Activated naive CD8-positive, alpha-beta T cell treated with anti-CD3 and anti-CD28 coated beads, Interleukin-2, amount 10 ng/mL, durations not matched to agents 7 days and 5 days (primary cell): ENCODE data around the gene SLC16A10. TPM values are rescaled to one million over a fixed set of nuclear protein-coding genes. Genes with fewer than 3 reads are reported as not detected.
A peak's percentile ranks its signal among the peaks of the same experiment; 100 is the strongest.
"Not testable (repeated sequence)": the region's sequence is repeated elsewhere in the genome, so short reads cannot be mapped to it uniquely, and the experiment has no call there.

Source experiments
- ATAC-seq: fragments of 150-1000 bp; cut with Tn5 transposase; one replicate; pipeline ENCODE4 v1.10.0; 2021; ENCODE audit warnings: low read depth, moderate library complexity
- POLR2A ChIA-PET: fragments of 350-600 bp; sonication (Branson Sonifier 250); formaldehyde crosslinking; loops from one replicate; lab custom pipeline; 2021; ENCODE audit warnings: antibody characterized with exemption; lab: Charles Lee
- DNase-seq: peaks from one replicate; pipeline ENCODE4 v3.0.0; 2021
- H3K27ac Mint-ChIP-seq: one replicate; pipeline ENCODE4 v1.8.0; 2022; ENCODE audit warnings: mild to moderate bottlenecking, mixed read lengths
- H3K27me3 Mint-ChIP-seq: one replicate; pipeline ENCODE4 v1.8.0; 2022; ENCODE audit warnings: mild to moderate bottlenecking, moderate library complexity, mixed read lengths
- H3K36me3 Mint-ChIP-seq: one replicate; pipeline ENCODE4 v1.8.0; 2021; ENCODE audit warnings: mild to moderate bottlenecking, mixed read lengths
- H3K4me1 Mint-ChIP-seq: one replicate; pipeline ENCODE4 v1.8.0; 2021; ENCODE audit warnings: mixed read lengths
- H3K4me3 Mint-ChIP-seq: one replicate; pipeline ENCODE4 v1.8.0; 2022; ENCODE audit warnings: mild to moderate bottlenecking, moderate library complexity, mixed read lengths
- H3K9me3 Mint-ChIP-seq: one replicate; pipeline ENCODE4 v1.8.0; 2021; ENCODE audit warnings: mixed read lengths
- total RNA-seq, 2 experiments: library from RNA; stranded (reverse); gene quantifications; one replicate each; pipeline ENCODE4 v1.2.3, GENCODE V29; 2021

Gene SLC16A10
- total RNA-seq, 2 experiments from 2014 or later = 6.8 to 7.1 TPM

DNA sequence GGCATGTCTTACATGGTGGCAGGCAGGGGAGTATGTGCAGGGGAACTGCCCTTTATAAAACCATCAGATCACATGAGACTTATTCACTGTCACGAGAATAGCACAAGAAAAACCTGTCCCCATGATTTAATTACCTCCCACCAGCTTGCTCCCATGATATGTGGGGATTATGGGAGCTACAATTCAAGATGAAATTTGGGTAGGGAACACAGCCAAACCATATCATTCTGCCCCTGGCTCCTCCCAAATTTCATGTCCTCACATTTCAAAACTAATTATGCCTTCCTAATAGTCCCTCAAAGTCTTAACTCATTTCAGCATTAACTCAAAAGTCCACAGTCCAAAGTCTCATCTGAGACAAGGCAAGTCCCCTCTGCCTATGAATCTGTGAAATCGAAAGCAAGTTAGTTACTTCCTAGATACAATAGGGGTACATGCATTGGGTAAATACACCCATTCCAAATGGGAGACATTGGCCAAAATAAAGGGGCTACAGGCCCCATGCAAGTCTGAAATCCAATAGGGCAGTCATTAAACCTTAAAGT is 102.4 kb downstream of the SLC16A10 start:
- H3K27ac Mint-ChIP-seq, H3K4me3 Mint-ChIP-seq, H3K27me3 Mint-ChIP-seq, H3K9me3 Mint-ChIP-seq, POLR2A ChIA-PET, DNase-seq, ATAC-seq, H3K4me1 Mint-ChIP-seq: not testable (repeated sequence)
- H3K36me3 Mint-ChIP-seq = peaks cover 11% of the 10 kb centered on the region

DNA sequence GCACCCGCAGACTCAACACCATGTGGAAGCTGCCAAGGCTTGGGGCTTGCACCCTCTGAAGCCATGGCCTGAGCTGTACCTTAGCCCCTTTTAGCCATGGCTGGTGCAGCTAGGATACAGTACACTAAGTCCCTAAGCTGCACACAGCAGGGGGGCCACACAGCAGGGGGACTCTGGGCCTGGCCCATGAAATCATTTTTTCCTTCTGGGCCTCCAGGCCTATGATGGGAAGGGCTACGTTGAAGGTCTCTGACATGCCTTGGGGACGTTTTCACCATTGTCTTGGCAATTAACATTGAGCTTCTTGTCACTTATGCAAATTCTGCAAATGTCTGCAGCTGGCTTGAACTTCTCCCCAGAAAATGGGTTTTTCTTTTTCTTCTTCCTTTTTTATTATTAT is 103.3 kb downstream of the SLC16A10 start:
- ATAC-seq (no peak), DNase-seq (no peak)
- no peak overlapping the region for H3K27ac Mint-ChIP-seq
- POLR2A ChIA-PET = no interaction called here
- peaks cover 11% of the 10 kb centered on the region for H3K36me3 Mint-ChIP-seq
- no peak overlapping the region for H3K4me3 Mint-ChIP-seq
- no peaks in the 10 kb centered on the region for H3K27me3 Mint-ChIP-seq
- no peaks in the 10 kb centered on the region for H3K4me1 Mint-ChIP-seq
- peaks cover 8% of the 10 kb centered on the region for H3K9me3 Mint-ChIP-seq

- ATAC-seq, H3K27ac Mint-ChIP-seq, POLR2A ChIA-PET, H3K4me3 Mint-ChIP-seq, H3K9me3 Mint-ChIP-seq, H3K27me3 Mint-ChIP-seq, H3K4me1 Mint-ChIP-seq, H3K36me3 Mint-ChIP-seq, DNase-seq: not testable (repeated sequence)
Measured at GRCh38 chr6:111191136-111191535, 103.8 kb downstream of the SLC16A10 start.

DNA sequence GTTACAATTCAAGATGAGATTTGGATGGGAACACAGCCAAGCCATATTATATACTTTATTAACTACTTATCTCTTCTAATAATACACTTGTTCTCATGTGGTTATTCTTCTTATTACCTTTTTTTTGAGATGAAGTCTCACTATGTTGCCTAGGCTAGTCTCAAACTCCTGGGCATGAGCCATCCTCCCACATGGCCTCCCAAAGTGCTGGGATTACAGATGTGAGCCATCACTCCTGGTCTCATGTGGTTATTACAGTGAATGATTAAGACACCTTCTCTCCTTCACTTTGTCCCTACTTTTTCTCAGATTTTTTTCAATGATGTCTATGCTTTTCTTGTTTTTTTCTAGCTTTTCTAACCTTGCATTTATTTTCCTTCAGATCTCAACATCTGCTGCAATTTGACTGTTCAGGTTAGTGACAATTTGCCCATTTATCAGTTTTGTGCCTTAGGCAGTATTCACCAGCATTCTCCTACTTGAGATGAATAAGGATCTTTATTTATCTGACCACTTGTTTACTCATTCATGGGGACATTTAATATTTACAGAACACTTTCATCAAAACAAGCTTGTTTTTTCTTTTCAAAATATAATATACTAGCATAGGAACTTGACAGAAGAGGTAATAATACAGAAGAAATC is 105.7 kb downstream of the SLC16A10 start:
- no peak for ATAC-seq
- POLR2A ChIA-PET = no interaction called here
- H3K4me1 Mint-ChIP-seq = no peaks in the 10 kb centered on the region
- no peak overlapping the region for H3K4me3 Mint-ChIP-seq
- H3K27me3 Mint-ChIP-seq = no peaks in the 10 kb centered on the region
- H3K27ac Mint-ChIP-seq = no peak overlapping the region
- peaks cover 9% of the 10 kb centered on the region for H3K9me3 Mint-ChIP-seq
- DNase-seq = no peak
- H3K36me3 Mint-ChIP-seq = peaks cover 14% of the 10 kb centered on the region

- Mint-ChIP-seq H3K36me3 (peaks cover 12% of the 10 kb centered on the region), H3K27me3 (no peaks in the 10 kb centered on the region)
- POLR2A ChIA-PET = no interaction called here
Measured at GRCh38 chr6:111195656-111196055, 108.4 kb downstream of the SLC16A10 start.

DNA sequence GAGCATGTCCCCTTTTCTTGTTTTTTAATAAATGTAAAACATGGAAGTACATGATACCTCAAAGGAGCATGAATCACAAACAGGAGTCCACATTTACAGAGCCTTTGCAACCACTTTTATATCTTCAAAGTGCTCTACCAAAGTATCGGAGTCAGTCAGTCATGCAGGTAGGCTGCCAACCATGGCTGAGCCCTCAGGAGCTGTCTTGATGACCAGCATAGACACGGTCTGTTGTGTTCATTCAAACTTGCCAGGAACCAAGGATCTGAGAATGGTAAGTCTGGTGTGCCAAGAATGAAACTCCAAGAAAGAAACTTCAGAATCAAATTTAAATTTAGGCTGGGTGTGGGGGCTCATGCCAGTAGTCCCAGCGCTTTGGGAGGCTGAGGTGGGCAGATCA is 111.5 kb downstream of the SLC16A10 start:
- Mint-ChIP-seq H3K36me3 (peaks cover 8% of the 10 kb centered on the region), H3K4me1 (peaks cover 11% of the 10 kb centered on the region), H3K9me3 (peaks cover 1% of the 10 kb centered on the region), H3K4me3 (no peak overlapping the region), H3K27me3 (no peaks in the 10 kb centered on the region), H3K27ac (no peak overlapping the region)
- DNase-seq (no peak), ATAC-seq (no peak)
- POLR2A ChIA-PET = no interaction called here

More at GRCh38 chr6:111195656-111196055, 108.4 kb downstream of the SLC16A10 start:
- ATAC-seq (no peak), DNase-seq (no peak)
- no peak overlapping the region for H3K27ac Mint-ChIP-seq
- H3K4me3 Mint-ChIP-seq = no peak overlapping the region
- H3K4me1 Mint-ChIP-seq = peaks cover 1% of the 10 kb centered on the region
- peaks cover 4% of the 10 kb centered on the region for H3K9me3 Mint-ChIP-seq

DNA sequence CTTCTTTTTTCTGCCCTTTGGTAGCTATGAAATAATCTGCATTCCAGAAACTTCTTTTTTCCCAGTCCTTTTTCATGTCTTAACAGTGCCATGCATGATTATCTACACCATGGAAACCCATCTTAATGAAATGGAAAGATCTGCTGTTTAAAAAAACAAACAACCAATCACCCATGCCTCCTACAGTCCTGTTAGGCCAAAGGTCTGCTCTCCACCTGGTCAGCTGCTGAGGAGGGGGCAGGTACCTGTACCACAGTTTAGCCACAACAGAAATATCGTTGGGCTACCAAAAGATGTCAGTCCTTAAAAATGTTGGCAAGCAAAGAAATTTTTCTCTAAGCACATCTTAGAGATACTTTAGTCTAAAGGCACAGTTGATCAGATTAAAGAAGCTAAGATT is 112.6 kb downstream of the SLC16A10 start:
- DNase-seq = no peak
- Mint-ChIP-seq H3K4me1 (peaks cover 11% of the 10 kb centered on the region), H3K4me3 (no peak overlapping the region), H3K27ac (no peak overlapping the region), H3K36me3 (peaks cover 8% of the 10 kb centered on the region), H3K27me3 (no peaks in the 10 kb centered on the region), H3K9me3 (peaks cover 1% of the 10 kb centered on the region)
- no peak for ATAC-seq
- POLR2A ChIA-PET = interaction anchor here (0.7 kb wide), 1 partner anchor 95 kb away, joined by 3 read pairs; no protein-coding TSS in a partner anchor

GRCh38 chr6:111200350-111201243 is 113.3 kb downstream of the SLC16A10 start:
- ATAC-seq (no peak), DNase-seq (no peak)
- no peaks in the 10 kb centered on the region for H3K27me3 Mint-ChIP-seq
- peaks cover 8% of the 10 kb centered on the region for H3K36me3 Mint-ChIP-seq
- POLR2A ChIA-PET = no interaction called here
- peaks cover 1% of the 10 kb centered on the region for H3K9me3 Mint-ChIP-seq
- peaks cover 11% of the 10 kb centered on the region for H3K4me1 Mint-ChIP-seq
- H3K27ac Mint-ChIP-seq = no peak overlapping the region
- no peak overlapping the region for H3K4me3 Mint-ChIP-seq

- H3K27me3 Mint-ChIP-seq = no peaks in the 10 kb centered on the region
- H3K9me3 Mint-ChIP-seq = peaks cover 1% of the 10 kb centered on the region
- H3K4me1 Mint-ChIP-seq = peaks cover 11% of the 10 kb centered on the region
- ATAC-seq (no peak), DNase-seq (no peak)
- POLR2A ChIA-PET = no interaction called here
- H3K36me3 Mint-ChIP-seq = peaks cover 8% of the 10 kb centered on the region
- no peak overlapping the region for H3K27ac Mint-ChIP-seq
- H3K4me3 Mint-ChIP-seq = no peak overlapping the region
Measured at GRCh38 chr6:111201244-111201554, 113.9 kb downstream of the SLC16A10 start.

GRCh38 chr6:111201764-111202163 is 114.5 kb downstream of the SLC16A10 start:
- Mint-ChIP-seq H3K4me3 (peak overlapping the region; percentile 28), H3K9me3 (peaks cover 1% of the 10 kb centered on the region), H3K36me3 (peaks cover 8% of the 10 kb centered on the region), H3K4me1 (peaks cover 11% of the 10 kb centered on the region), H3K27me3 (no peaks in the 10 kb centered on the region), H3K27ac (no peak overlapping the region)
- POLR2A ChIA-PET = no interaction called here
- DNase-seq = no peak
- peak; percentile 71 for ATAC-seq

DNA sequence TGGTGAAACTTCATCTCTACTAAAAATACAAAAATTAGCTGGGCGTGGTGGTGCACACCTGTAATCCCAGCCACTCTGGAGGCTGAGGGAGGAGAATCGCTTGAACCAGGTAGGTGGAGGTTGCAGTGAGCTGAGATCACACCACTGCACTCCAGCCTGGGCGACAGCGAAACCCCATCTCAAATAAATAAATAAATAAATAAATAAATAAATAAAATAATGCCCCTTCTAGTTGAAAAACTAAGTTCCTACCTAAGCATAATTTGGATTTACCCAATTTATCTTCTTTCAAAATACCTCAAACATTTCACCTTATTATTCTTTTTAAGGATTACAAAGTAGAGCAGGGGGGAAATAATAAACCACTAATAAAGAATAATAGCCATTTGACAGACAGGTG is 116.2 kb downstream of the SLC16A10 start:
- H3K4me1 Mint-ChIP-seq = peaks cover 11% of the 10 kb centered on the region
- DNase-seq, POLR2A ChIA-PET, H3K4me3 Mint-ChIP-seq, H3K27me3 Mint-ChIP-seq, H3K27ac Mint-ChIP-seq, H3K9me3 Mint-ChIP-seq, H3K36me3 Mint-ChIP-seq, ATAC-seq: not testable (repeated sequence)

DNA sequence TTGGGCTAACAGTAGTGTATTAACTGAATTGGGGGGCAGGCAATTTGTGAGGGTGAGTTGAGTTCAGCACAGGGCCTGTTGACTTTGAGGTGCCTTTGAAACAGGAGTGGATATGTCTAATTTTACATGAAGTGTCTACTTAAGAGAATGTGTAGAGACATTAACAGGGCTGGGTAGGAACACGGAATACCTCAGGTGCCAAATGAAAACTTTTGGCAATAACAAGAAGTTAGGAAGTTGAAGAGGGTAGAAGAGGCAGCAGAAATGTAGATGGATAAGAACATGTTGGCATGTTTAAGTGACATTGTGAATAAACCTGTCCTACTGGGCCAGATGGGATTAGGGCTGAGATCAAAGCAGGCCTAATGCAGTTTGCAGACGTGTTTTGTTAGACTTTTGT is 117.0 kb downstream of the SLC16A10 start:
- Mint-ChIP-seq H3K4me3 (no peak overlapping the region), H3K9me3 (no peaks in the 10 kb centered on the region), H3K4me1 (peaks cover 11% of the 10 kb centered on the region), H3K27ac (no peak overlapping the region), H3K36me3 (peaks cover 7% of the 10 kb centered on the region), H3K27me3 (peaks cover 3% of the 10 kb centered on the region)
- POLR2A ChIA-PET = no interaction called here
- ATAC-seq (no peak), DNase-seq (no peak)

- DNase-seq (no peak), ATAC-seq (no peak)
- Mint-ChIP-seq H3K4me3 (no peak overlapping the region), H3K9me3 (no peaks in the 10 kb centered on the region), H3K27ac (no peak overlapping the region), H3K4me1 (peaks cover 16% of the 10 kb centered on the region), H3K36me3 (peaks cover 5% of the 10 kb centered on the region), H3K27me3 (peaks cover 3% of the 10 kb centered on the region)
- POLR2A ChIA-PET = no interaction called here
Measured at GRCh38 chr6:111204881-111205280, 117.6 kb downstream of the SLC16A10 start.

GRCh38 chr6:111205502-111205901 is 118.2 kb downstream of the SLC16A10 start:
- POLR2A ChIA-PET = no interaction called here

More at GRCh38 chr6:111205502-111205901, 118.2 kb downstream of the SLC16A10 start:
- no peaks in the 10 kb centered on the region for H3K9me3 Mint-ChIP-seq
- ATAC-seq = no peak
- no peak overlapping the region for H3K27ac Mint-ChIP-seq
- no peak overlapping the region for H3K4me3 Mint-ChIP-seq
- H3K27me3 Mint-ChIP-seq = peaks cover 3% of the 10 kb centered on the region
- no peak for DNase-seq
- H3K36me3 Mint-ChIP-seq = peaks cover 4% of the 10 kb centered on the region
- peaks cover 19% of the 10 kb centered on the region for H3K4me1 Mint-ChIP-seq
